ENCODE measurements around the gene MRPL50.

Gene MRPL50

GRCh38 chr9:101366038-101366756 lies 32.2 kb downstream of the MRPL50 start:
- DNase-seq (ENCODE audit: extremely low read depth, insufficient read length): no peak
- Histone ChIP-seq H3K27me3 (replicated peaks; ENCODE audit: control insufficient read depth, insufficient read depth, low read length) (no peaks in the 10 kb centered on the region), H3K36me3 (ENCODE audit: control insufficient read depth, insufficient read depth, low read length) (no peaks in the 10 kb centered on the region), H3K4me3 (replicated peaks; ENCODE audit: low read depth, low read length) (no peak overlapping the region)
- no peak for TF ChIP-seq CTCF (IDR thresholded peaks at IDR 0.05; ENCODE audit: insufficient read depth, low read length, poor library complexity, severe bottlenecking)

DNA sequence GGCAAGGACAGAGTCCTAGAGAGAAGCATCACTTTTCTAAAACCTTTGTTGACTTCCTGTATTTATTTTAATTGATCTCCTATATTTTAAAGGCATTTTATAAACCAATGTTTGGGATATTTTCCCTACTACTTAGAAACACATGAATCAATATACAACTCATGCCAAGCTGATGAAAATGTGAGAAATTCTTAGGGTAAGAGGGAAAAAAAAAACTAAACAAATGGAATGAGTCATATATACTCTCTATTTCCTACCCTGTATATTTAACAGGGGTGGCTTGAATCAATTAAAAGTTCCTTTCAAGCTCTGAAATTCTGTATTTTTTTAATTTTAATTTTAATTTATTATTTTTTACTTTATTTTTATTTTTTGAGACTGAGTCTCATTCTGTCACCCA lies 33.2 kb downstream of the MRPL50 start:
- DNase-seq (ENCODE audit: extremely low read depth, insufficient read length): no peak
- no peak for TF ChIP-seq CTCF (IDR thresholded peaks at IDR 0.05; ENCODE audit: insufficient read depth, low read length, poor library complexity, severe bottlenecking)
- no peak overlapping the region for H3K4me3 ChIP-seq (replicated peaks; ENCODE audit: low read depth, low read length)
- no peaks in the 10 kb centered on the region for H3K36me3 ChIP-seq (ENCODE audit: control insufficient read depth, insufficient read depth, low read length)
- H3K27me3 ChIP-seq (replicated peaks; ENCODE audit: control insufficient read depth, insufficient read depth, low read length): no peaks in the 10 kb centered on the region

- no peak for TF ChIP-seq CTCF (IDR thresholded peaks at IDR 0.05; ENCODE audit: insufficient read depth, low read length, poor library complexity, severe bottlenecking)
- H3K36me3 ChIP-seq (ENCODE audit: control insufficient read depth, insufficient read depth, low read length): no peaks in the 10 kb centered on the region
- no peak for DNase-seq (ENCODE audit: extremely low read depth, insufficient read length)
- no peaks in the 10 kb centered on the region for H3K27me3 ChIP-seq (replicated peaks; ENCODE audit: control insufficient read depth, insufficient read depth, low read length)
- H3K4me3 ChIP-seq (replicated peaks; ENCODE audit: low read depth, low read length): no peak overlapping the region
Observed at GRCh38 chr9:101362450-101362849, 36.0 kb downstream of the MRPL50 start.

DNA sequence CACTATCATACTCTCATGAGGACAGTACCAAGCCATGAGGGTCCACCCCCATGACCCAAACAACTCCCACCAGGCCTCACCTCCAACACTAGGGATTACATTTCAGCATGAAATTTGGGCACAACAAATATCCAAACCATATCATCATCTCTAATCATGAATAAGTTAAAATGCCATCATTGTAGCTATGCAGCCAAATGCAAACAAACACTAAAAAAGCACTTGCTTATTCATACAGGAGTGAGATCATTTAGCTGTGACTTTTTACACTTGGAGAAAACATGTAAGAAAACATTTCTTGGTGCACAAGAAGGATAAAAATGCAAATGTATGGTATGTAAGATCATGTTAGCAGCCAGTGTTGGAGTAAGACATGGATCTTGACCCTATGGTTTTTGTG lies 37.8 kb downstream of the MRPL50 start:
- H3K36me3 ChIP-seq (ENCODE audit: control insufficient read depth, insufficient read depth, low read length): no peaks in the 10 kb centered on the region
- DNase-seq (ENCODE audit: extremely low read depth, insufficient read length): no peak
- no peak for TF ChIP-seq CTCF (IDR thresholded peaks at IDR 0.05; ENCODE audit: insufficient read depth, low read length, poor library complexity, severe bottlenecking)

DNA sequence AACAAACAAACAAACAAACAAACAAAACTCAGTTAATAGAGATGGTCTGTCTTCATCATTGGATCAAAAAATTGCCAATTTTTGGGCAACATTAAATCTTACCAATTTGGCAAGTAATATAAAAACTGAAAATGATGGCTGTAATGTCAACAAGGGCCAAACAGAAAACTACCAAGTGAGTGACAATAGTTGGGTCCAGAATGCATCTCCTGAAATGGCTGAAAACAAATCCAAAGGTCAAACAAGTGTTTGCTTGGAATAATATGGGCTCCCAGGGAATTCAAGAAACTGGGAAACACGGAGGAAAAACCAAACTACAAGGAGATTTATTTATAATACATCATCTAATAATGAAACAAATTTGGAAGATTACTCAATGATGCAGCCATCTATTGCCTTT lies 38.7 kb downstream of the MRPL50 start:
- DNase-seq (ENCODE audit: extremely low read depth, insufficient read length): no peak
- H3K36me3 ChIP-seq (ENCODE audit: control insufficient read depth, insufficient read depth, low read length): no peaks in the 10 kb centered on the region
- no peak overlapping the region for H3K4me3 ChIP-seq (replicated peaks; ENCODE audit: low read depth, low read length)
- no peak for TF ChIP-seq CTCF (IDR thresholded peaks at IDR 0.05; ENCODE audit: insufficient read depth, low read length, poor library complexity, severe bottlenecking)
- no peaks in the 10 kb centered on the region; the same call in 1 of the 2 replicates for H3K27me3 ChIP-seq (replicated peaks; ENCODE audit: control insufficient read depth, insufficient read depth, low read length)

More for the DNA sequence above, 37.8 kb downstream of the MRPL50 start:
- Histone ChIP-seq H3K27me3 (replicated peaks; ENCODE audit: control insufficient read depth, insufficient read depth, low read length) (no peaks in the 10 kb centered on the region), H3K4me3 (replicated peaks; ENCODE audit: low read depth, low read length) (no peak overlapping the region)

- no peak for TF ChIP-seq CTCF (IDR thresholded peaks at IDR 0.05; ENCODE audit: insufficient read depth, low read length, poor library complexity, severe bottlenecking)
- no peaks in the 10 kb centered on the region; the same call in 1 of the 2 replicates for H3K27me3 ChIP-seq (replicated peaks; ENCODE audit: control insufficient read depth, insufficient read depth, low read length)
- DNase-seq (ENCODE audit: extremely low read depth, insufficient read length): no peak
- no peaks in the 10 kb centered on the region for H3K36me3 ChIP-seq (ENCODE audit: control insufficient read depth, insufficient read depth, low read length)
- H3K4me3 ChIP-seq (replicated peaks; ENCODE audit: low read depth, low read length): no peak overlapping the region
Observed at GRCh38 chr9:101356619-101357018, 41.8 kb downstream of the MRPL50 start.
